ENCODE data around the gene P4HB.

P4HB gene

GRCh38 chr17:81890447-81891302 lies 30.3 kb upstream of the P4HB start:
- H3K9me3 ChIP-seq, result no peaks in the 10 kb centered on the region
- peaks cover 19% of the 10 kb centered on the region in 2 experiments for H3K4me1 ChIP-seq (ENCODE audit: control insufficient read depth in 1 of 2, insufficient read depth in 1 of 2, low read depth in 1 of 2, low read length in 1 of 2)
- H3K36me3 ChIP-seq, result peaks cover 52% of the 10 kb centered on the region
- no peak for TF ChIP-seq CTCF (IDR thresholded peaks at IDR 0.05)
- H3K27me3 ChIP-seq, result no peaks in the 10 kb centered on the region
- H3K4me3 ChIP-seq (ENCODE audit: low read depth in 1 of 2, low read length in 1 of 2), result peak overlapping the region; percentile 66 to 79
- H3K27ac ChIP-seq, result peak overlapping the region; percentile 94

- TF ChIP-seq CTCF (IDR thresholded peaks at IDR 0.05), result no peak
- Histone ChIP-seq H3K27ac (no peak overlapping the region), H3K36me3 (peaks cover 54% of the 10 kb centered on the region), H3K4me1 (ENCODE audit: control insufficient read depth in 1 of 2, insufficient read depth in 1 of 2, low read depth in 1 of 2, low read length in 1 of 2) (peaks cover 19% of the 10 kb centered on the region in 2 experiments), H3K4me3 (ENCODE audit: low read depth in 1 of 2, low read length in 1 of 2) (no peak overlapping the region), H3K9me3 (no peaks in the 10 kb centered on the region), H3K27me3 (no peaks in the 10 kb centered on the region)
Measured at GRCh38 chr17:81889602-81890001, 29.3 kb upstream of the P4HB start.

GRCh38 chr17:81888988-81889595 lies 28.8 kb upstream of the P4HB start:
- H3K27me3 ChIP-seq, result no peaks in the 10 kb centered on the region
- no peak overlapping the region for H3K27ac ChIP-seq
- no peak overlapping the region for H3K4me3 ChIP-seq (ENCODE audit: low read depth in 1 of 2, low read length in 1 of 2)
- H3K9me3 ChIP-seq, result no peaks in the 10 kb centered on the region
- no peak for TF ChIP-seq CTCF (IDR thresholded peaks at IDR 0.05)
- H3K4me1 ChIP-seq (ENCODE audit: control insufficient read depth in 1 of 2, insufficient read depth in 1 of 2, low read depth in 1 of 2, low read length in 1 of 2), result peaks cover 19% of the 10 kb centered on the region in 2 experiments
- H3K36me3 ChIP-seq, result peaks cover 53% of the 10 kb centered on the region

GRCh38 chr17:81888105-81888987 lies 28.0 kb upstream of the P4HB start:
- H3K4me1 ChIP-seq (ENCODE audit: control insufficient read depth in 1 of 2, insufficient read depth in 1 of 2, low read depth in 1 of 2, low read length in 1 of 2), result peaks cover 19% of the 10 kb centered on the region in 2 experiments
- H3K36me3 ChIP-seq, result peaks cover 53% of the 10 kb centered on the region
- H3K9me3 ChIP-seq, result no peaks in the 10 kb centered on the region
- no peaks in the 10 kb centered on the region for H3K27me3 ChIP-seq
- TF ChIP-seq CTCF (IDR thresholded peaks at IDR 0.05), result no peak
- no peak overlapping the region for H3K27ac ChIP-seq
- H3K4me3 ChIP-seq (ENCODE audit: low read depth in 1 of 2, low read length in 1 of 2), result no peak overlapping the region

- peaks cover 59% of the 10 kb centered on the region for H3K36me3 ChIP-seq
Measured at GRCh38 chr17:81885869-81886548, 25.7 kb upstream of the P4HB start.

More at GRCh38 chr17:81885869-81886548, 25.7 kb upstream of the P4HB start:
- Histone ChIP-seq H3K4me1 (ENCODE audit: control insufficient read depth in 1 of 2, insufficient read depth in 1 of 2, low read depth in 1 of 2, low read length in 1 of 2) (peaks cover 9% of the 10 kb centered on the region in 2 experiments), H3K27ac (no peak overlapping the region), H3K27me3 (no peaks in the 10 kb centered on the region), H3K9me3 (no peaks in the 10 kb centered on the region), H3K4me3 (ENCODE audit: low read depth in 1 of 2, low read length in 1 of 2) (no peak overlapping the region)
- no peak for TF ChIP-seq CTCF (IDR thresholded peaks at IDR 0.05)

Measured in neutrophil (primary cell).